Trophoblast cell (in vitro differentiated cells and primary cell): Measurements from ENCODE around the gene NOL3.

Experiments
- DNase-seq, 2 donors: peaks; one replicate each; pipeline ENCODE4 v3.0.0-alpha.2; 2016
- H2AFZ ChIP-seq: 2 replicates; pipeline ENCODE4 v1.6.1; 2013; ENCODE audit warnings: low read length, moderate library complexity, mild to moderate bottlenecking; ENCODE audit not compliant: insufficient read depth, poor library complexity
- H2AK5ac ChIP-seq: 2 replicates; pipeline ENCODE4 v1.6.1; 2013; ENCODE audit warnings: mild to moderate bottlenecking, low read length
- H2BK120ac ChIP-seq: 2 replicates; pipeline ENCODE4 v1.6.1; 2013; ENCODE audit warnings: low read length, mild to moderate bottlenecking, moderate library complexity; ENCODE audit not compliant: insufficient read depth, poor library complexity
- H2BK12ac ChIP-seq: 2 replicates; pipeline ENCODE4 v1.6.1; 2013; ENCODE audit warnings: mild to moderate bottlenecking, low read length, moderate library complexity
- H2BK5ac ChIP-seq: 2 replicates; pipeline ENCODE4 v1.6.1; 2013; ENCODE audit warnings: low read length, low read depth, moderate library complexity, mild to moderate bottlenecking; ENCODE audit not compliant: poor library complexity
- H3K14ac ChIP-seq: 2 replicates; pipeline ENCODE4 v1.6.1; 2013; ENCODE audit warnings: mild to moderate bottlenecking, low read length
- H3K18ac ChIP-seq: 2 replicates; pipeline ENCODE4 v1.6.1; 2013; ENCODE audit warnings: mild to moderate bottlenecking, low read length
- H3K23ac ChIP-seq: 2 replicates; pipeline ENCODE4 v1.6.1; 2013; ENCODE audit warnings: low read length
- H3K27ac ChIP-seq: 2 replicates; pipeline ENCODE4 v1.5.1; 2013; ENCODE audit warnings: low read depth, mild to moderate bottlenecking, inconsistent platforms, low read length, moderate library complexity
- H3K27me3 ChIP-seq: 2 replicates; pipeline ENCODE4 v1.6.1; 2013; ENCODE audit warnings: inconsistent platforms, mild to moderate bottlenecking, low read length, moderate library complexity; ENCODE audit not compliant: insufficient read depth
- H3K36me3 ChIP-seq, 2 experiments: 1 replicate in 1 of 2; 2 replicates in 1 of 2; pipeline ENCODE4 v1.6.1; 2013; ENCODE audit warnings: low read length in 2 of 2, mild to moderate bottlenecking in 2 of 2, moderate library complexity in 1 of 2; ENCODE audit not compliant: insufficient read depth in 2 of 2, control insufficient read depth in 1 of 2
- H3K4ac ChIP-seq: 2 replicates; pipeline ENCODE4 v1.6.1; 2013; ENCODE audit warnings: low read depth, mild to moderate bottlenecking, low read length, moderate library complexity
- H3K4me1 ChIP-seq, 2 experiments: 1 replicate in 1 of 2; 2 replicates in 1 of 2; pipeline ENCODE4 v1.6.1; 2013; ENCODE audit warnings: low read length in 2 of 2, mild to moderate bottlenecking in 2 of 2, moderate library complexity in 1 of 2; ENCODE audit not compliant: insufficient read depth in 2 of 2, control insufficient read depth in 1 of 2
- H3K4me2 ChIP-seq: 2 replicates; pipeline ENCODE4 v1.6.1; 2013; ENCODE audit warnings: inconsistent platforms, mild to moderate bottlenecking, low read length, moderate library complexity
- H3K4me3 ChIP-seq: 2 replicates; pipeline ENCODE4 v1.5.1; 2013; ENCODE audit warnings: mild to moderate bottlenecking, low read depth, low read length, inconsistent platforms
- H3K79me1 ChIP-seq: one replicate; pipeline ENCODE4 v1.6.1; 2013; ENCODE audit warnings: low read length
- H3K79me2 ChIP-seq: 2 replicates; pipeline ENCODE4 v1.6.1; 2013; ENCODE audit warnings: low read length, mild to moderate bottlenecking; ENCODE audit not compliant: control insufficient read depth, insufficient read depth, poor library complexity
- H3K9ac ChIP-seq: 2 replicates; pipeline ENCODE4 v1.6.1; 2013; ENCODE audit warnings: mild to moderate bottlenecking, low read length
- H3K9me3 ChIP-seq: 2 replicates; pipeline ENCODE4 v1.6.1; 2013; ENCODE audit warnings: low read depth, mild to moderate bottlenecking, control low read depth, inconsistent platforms, low read length; ENCODE audit not compliant: insufficient read depth
- H4K12ac ChIP-seq: 2 replicates; pipeline ENCODE4 v1.6.1; 2013; ENCODE audit warnings: low read depth, mild to moderate bottlenecking, low read length, moderate library complexity
- H4K8ac ChIP-seq: 2 replicates; pipeline ENCODE4 v1.6.1; 2013; ENCODE audit warnings: low read depth, mild to moderate bottlenecking, low read length, moderate library complexity
- H4K91ac ChIP-seq: one replicate; pipeline ENCODE4 v1.6.1; 2013; ENCODE audit warnings: low read depth, mild to moderate bottlenecking, low read length, moderate library complexity
- WGBS: extraction: QIAGEN DNeasy Blood & Tissue Kit; methylation state at CpG from one replicate; pipeline ENCODE4 v1.1.7; 2013; ENCODE audit warnings: missing lambda C conversion rate; ENCODE audit not compliant: insufficient read length, insufficient coverage; ENCODE audit errors: extremely low coverage; 5-methylcytosine and 5-hydroxymethylcytosine counted together

Gene NOL3

DNA sequence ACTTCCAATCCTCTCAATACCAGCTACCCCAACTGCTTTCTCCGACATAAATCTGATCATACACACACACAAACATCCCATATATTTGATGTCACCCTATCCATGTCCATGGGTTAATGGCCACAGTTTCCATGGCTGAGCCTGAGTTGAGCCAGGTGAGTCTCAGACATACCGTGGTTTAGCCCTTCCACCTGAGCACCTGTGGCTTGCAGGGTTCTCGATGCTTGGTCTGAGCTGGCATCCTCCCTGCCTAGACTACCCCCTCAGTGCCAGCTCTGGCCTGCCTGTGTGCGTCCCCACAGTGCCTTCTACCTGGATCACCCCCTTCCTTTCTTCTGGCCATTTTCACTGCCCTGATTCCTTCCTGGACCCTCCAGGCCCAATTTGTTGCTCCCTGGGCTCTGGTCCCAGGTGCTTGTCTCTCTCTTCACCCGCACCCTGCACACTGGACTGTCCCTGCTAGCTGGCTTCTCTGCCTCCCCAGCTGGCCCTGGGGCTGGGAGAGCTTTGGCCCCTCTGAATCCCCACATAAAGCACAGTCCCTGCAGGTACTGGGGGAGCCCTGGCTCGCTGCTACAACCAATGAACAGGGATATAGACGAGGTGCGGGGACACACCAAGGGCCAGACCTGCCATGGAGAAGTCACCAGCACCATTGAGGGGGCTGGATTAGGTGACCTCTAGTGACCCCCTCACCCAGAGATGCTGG is 35.9 kb downstream of the NOL3 start:
- no peak overlapping the region for H3K9ac ChIP-seq
- H3K27me3 ChIP-seq, result no peaks in the 10 kb centered on the region
- H3K4me3 ChIP-seq, result no peak overlapping the region
- H3K36me3 ChIP-seq, result peaks cover 28 to 29% of the 10 kb centered on the region in 2 experiments
- H3K4me1 ChIP-seq, result peaks cover 22 to 26% of the 10 kb centered on the region in 2 experiments
- H3K9me3 ChIP-seq, result peaks cover 5% of the 10 kb centered on the region
- no peak overlapping the region for H3K27ac ChIP-seq
- no peaks in the 10 kb centered on the region for H3K79me2 ChIP-seq
- no peak overlapping the region for H2BK5ac ChIP-seq
- H3K23ac ChIP-seq, result no peak overlapping the region
- no peak overlapping the region for H3K4me2 ChIP-seq
- H4K12ac ChIP-seq, result no peak overlapping the region
- no peak overlapping the region for H4K91ac ChIP-seq
- no peak overlapping the region for H2BK12ac ChIP-seq
- no peak for DNase-seq
- no peak overlapping the region for H2AK5ac ChIP-seq
- WGBS, result no CpG with 5 or more reads among the region's 8 CpGs
- peak overlapping the region; percentile 13 for H2BK120ac ChIP-seq
- peak overlapping the region; percentile 9 for H3K14ac ChIP-seq
- H3K79me1 ChIP-seq, result peaks cover 9% of the 10 kb centered on the region
- H3K4ac ChIP-seq, result no peak overlapping the region
- H3K18ac ChIP-seq, result peak overlapping the region; percentile 30
- H2AFZ ChIP-seq, result no peak overlapping the region
- H4K8ac ChIP-seq, result no peak overlapping the region

DNA sequence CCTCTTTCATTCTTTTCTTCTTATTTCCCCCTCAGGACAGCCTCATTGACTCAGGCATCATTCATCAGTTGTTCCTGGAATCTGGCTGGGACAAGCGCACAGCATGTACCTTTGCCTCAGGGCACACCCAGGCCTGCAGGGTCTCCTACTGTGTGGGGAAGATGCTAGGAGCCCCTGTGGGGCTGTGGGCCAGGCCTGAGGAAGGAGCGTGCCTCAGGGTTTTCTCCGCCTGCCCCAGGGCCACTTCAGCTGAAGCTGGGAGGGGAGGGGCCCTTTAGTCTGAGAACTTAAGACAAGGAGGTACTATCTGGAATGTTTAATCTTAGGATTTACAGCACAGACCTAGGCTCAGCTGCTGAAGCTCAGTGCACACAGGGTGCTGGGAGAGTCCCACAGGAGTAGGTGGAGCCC is 36.5 kb downstream of the NOL3 start:
- no peak overlapping the region for H3K18ac ChIP-seq
- H4K91ac ChIP-seq, result peak overlapping the region; percentile 33
- H2AFZ ChIP-seq, result no peak overlapping the region
- no peak overlapping the region for H4K12ac ChIP-seq
- DNase-seq, result peak; percentile 99 to 100
- no peak overlapping the region for H3K4me3 ChIP-seq
- no peak overlapping the region for H3K14ac ChIP-seq
- no peak overlapping the region for H2BK5ac ChIP-seq
- no peak overlapping the region for H2AK5ac ChIP-seq
- peaks cover 22 to 26% of the 10 kb centered on the region in 2 experiments for H3K4me1 ChIP-seq
- H3K4me2 ChIP-seq, result no peak overlapping the region
- H3K27me3 ChIP-seq, result no peaks in the 10 kb centered on the region
- H3K23ac ChIP-seq, result no peak overlapping the region
- H3K36me3 ChIP-seq, result peaks cover 23 to 24% of the 10 kb centered on the region in 2 experiments
- H3K27ac ChIP-seq, result no peak overlapping the region
- H3K9me3 ChIP-seq, result peaks cover 5% of the 10 kb centered on the region
- H2BK120ac ChIP-seq, result peak overlapping the region; percentile 23
- no peaks in the 10 kb centered on the region for H3K79me2 ChIP-seq
- no CpG with 5 or more reads among the region's 3 CpGs for WGBS
- peaks cover 9% of the 10 kb centered on the region for H3K79me1 ChIP-seq
- H3K9ac ChIP-seq, result no peak overlapping the region
- H4K8ac ChIP-seq, result no peak overlapping the region
- H3K4ac ChIP-seq, result no peak overlapping the region
- H2BK12ac ChIP-seq, result no peak overlapping the region

DNA sequence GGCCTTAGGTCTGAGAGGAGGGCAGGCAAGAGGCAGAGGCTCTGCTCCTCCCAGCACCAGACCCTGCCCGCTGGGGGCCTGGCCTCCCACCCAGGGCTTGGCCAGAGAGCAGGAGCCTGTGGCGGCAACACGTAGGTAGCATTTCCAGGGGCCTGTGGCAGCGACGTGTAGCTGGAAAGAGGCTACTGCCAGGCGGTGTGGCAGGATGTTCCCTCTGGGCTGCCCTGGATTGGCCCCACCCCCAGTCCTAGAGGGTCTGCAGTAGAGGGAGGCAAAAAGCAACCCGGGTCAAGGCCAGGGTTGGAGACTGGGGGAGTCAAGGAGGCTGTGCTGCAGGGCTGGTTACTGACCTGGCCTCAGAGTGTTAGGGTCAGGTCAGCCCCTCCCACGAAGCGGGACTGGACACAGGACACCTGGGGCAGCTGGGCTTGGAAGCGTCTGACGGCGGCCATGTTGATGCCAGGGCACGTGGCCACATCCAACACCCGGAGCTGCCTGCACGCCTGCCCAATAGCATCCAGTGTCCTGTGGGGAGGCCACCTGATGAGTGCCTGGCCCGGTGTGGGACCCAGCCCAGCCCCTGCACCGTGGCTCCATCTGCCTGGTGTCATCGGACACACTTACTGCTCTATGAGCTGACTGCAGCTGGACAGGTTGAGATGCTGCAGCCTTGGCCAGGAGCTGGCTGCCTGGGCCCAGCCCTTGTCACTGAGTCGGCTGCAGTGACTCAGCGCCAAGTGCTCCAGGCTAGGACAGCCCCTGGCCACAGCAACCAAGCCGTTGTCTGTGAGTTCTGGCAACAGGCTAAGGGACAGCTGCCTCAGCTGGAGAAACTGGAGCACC is 37.1 kb downstream of the NOL3 start:
- H2BK120ac ChIP-seq, result peak overlapping the region; percentile 23
- H3K27ac ChIP-seq, result peak overlapping the region; percentile 0
- peaks cover 16 to 17% of the 10 kb centered on the region in 2 experiments for H3K36me3 ChIP-seq
- no peak overlapping the region for H4K8ac ChIP-seq
- H3K4me2 ChIP-seq, result no peak overlapping the region
- peaks cover 9% of the 10 kb centered on the region for H3K79me1 ChIP-seq
- peak overlapping the region; percentile 0 for H3K14ac ChIP-seq
- no peak overlapping the region for H2BK12ac ChIP-seq
- no peaks in the 10 kb centered on the region for H3K79me2 ChIP-seq
- no peak overlapping the region for H3K18ac ChIP-seq
- H3K9ac ChIP-seq, result no peak overlapping the region
- no peak overlapping the region for H3K23ac ChIP-seq
- no peaks in the 10 kb centered on the region for H3K27me3 ChIP-seq
- no peak overlapping the region for H2AK5ac ChIP-seq
- no peak overlapping the region for H2BK5ac ChIP-seq
- peak overlapping the region; percentile 33 for H4K91ac ChIP-seq
- H4K12ac ChIP-seq, result no peak overlapping the region
- H3K9me3 ChIP-seq, result peaks cover 5% of the 10 kb centered on the region
- WGBS, result no CpG with 5 or more reads among the region's 21 CpGs
- H2AFZ ChIP-seq, result no peak overlapping the region
- no peak overlapping the region for H3K4ac ChIP-seq
- DNase-seq, result peak; percentile 98
- H3K4me1 ChIP-seq, result peaks cover 22 to 26% of the 10 kb centered on the region in 2 experiments
- no peak overlapping the region for H3K4me3 ChIP-seq

DNA sequence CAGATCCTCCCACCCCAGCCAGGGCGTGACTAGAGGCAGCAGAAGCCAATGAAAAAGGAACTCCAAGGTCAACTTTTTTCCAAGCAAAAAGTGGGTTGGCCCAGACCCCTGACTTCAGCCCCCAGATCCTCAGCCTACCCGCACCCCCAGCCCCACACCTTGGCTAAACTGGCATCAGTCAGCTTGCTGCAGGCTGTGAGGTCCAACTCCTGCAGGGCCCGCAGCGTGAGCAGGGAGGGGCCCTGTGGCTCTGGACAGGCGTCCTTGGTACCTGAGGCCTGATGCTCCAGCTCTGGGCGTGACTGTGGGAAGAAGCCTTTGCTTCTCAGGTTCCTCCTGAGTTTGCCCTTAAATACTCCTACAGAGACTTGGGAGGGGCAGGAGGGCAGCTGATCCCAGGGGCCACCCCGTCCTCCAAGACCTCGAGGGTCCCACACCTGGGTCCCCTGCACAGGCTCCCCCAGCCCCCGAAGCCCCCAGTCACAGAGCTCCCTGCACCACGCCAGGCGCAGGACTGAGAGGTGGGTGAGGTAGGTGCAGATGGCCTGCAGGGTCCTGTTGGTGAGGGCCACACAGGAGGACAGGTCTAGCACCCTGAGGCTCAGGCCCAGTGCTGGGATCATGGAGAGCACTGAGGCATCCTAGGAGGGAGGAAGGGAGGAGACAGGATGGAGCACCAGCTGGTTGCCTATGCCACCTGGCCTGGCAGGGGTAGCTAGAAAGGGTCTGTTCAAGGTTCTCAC is 38.0 kb downstream of the NOL3 start:
- no peak overlapping the region for H3K4me3 ChIP-seq

More for the DNA sequence above, 38.0 kb downstream of the NOL3 start:
- no peak overlapping the region for H2BK120ac ChIP-seq
- H3K79me1 ChIP-seq, result peaks cover 13% of the 10 kb centered on the region
- H3K79me2 ChIP-seq, result peaks cover 2% of the 10 kb centered on the region
- H2AFZ ChIP-seq, result no peak overlapping the region
- no peak overlapping the region for H3K4ac ChIP-seq
- no peak overlapping the region for H4K8ac ChIP-seq
- H2BK12ac ChIP-seq, result peak overlapping the region; percentile 10
- no peak overlapping the region for H3K23ac ChIP-seq
- peaks cover 26 to 31% of the 10 kb centered on the region in 2 experiments for H3K4me1 ChIP-seq
- peaks cover 9 to 10% of the 10 kb centered on the region in 2 experiments for H3K36me3 ChIP-seq
- no peak overlapping the region for H4K12ac ChIP-seq
- peaks cover 5% of the 10 kb centered on the region for H3K9me3 ChIP-seq
- H2AK5ac ChIP-seq, result no peak overlapping the region
- H2BK5ac ChIP-seq, result no peak overlapping the region
- WGBS, result no CpG with 5 or more reads among the region's 11 CpGs
- no peak overlapping the region for H3K4me2 ChIP-seq
- no peak overlapping the region for H3K27ac ChIP-seq
- DNase-seq, result peak in 1 of 2 donors; percentile 80
- H3K9ac ChIP-seq, result no peak overlapping the region
- H3K14ac ChIP-seq, result no peak overlapping the region
- H3K18ac ChIP-seq, result no peak overlapping the region
- H3K27me3 ChIP-seq, result no peaks in the 10 kb centered on the region
- no peak overlapping the region for H4K91ac ChIP-seq
